A549 (cell line): Measurements from ENCODE around the gene U2AF1L4. TPM values are rescaled to one million over a fixed set of nuclear protein-coding genes. Genes with fewer than 3 reads are reported as not detected.
A peak's percentile ranks its signal among the peaks of the same experiment; 100 is the strongest.

Experiments used
- ATAC-seq, 2 experiments: fragments of 200-7000 bp in 1 of 2; fragments of >200 bp in 1 of 2; cut with Nextera tagmentation in 1 of 2; cut with Tn5 transposase in 1 of 2; 3 replicates each; pipeline versions ENCODE4 v1.8.0 to v1.9.1; 2018 to 2020; ENCODE audit warnings: mild to moderate bottlenecking in 1 of 2, moderate library complexity in 1 of 2
- CTCF ChIA-PET: fragments of 300-600 bp; sonication (Branson Sonifier 250); formaldehyde crosslinking; extraction: SDS; loops from one replicate; lab custom pipeline; 2021; ENCODE audit warnings: antibody characterized with exemption, inconsistent platforms; lab: Yijun Ruan, JAX
- POLR2A ChIA-PET: fragments of 350-600 bp; formaldehyde crosslinking; extraction: SDS; loops from one replicate; lab custom pipeline; 2021; ENCODE audit warnings: antibody characterized with exemption, inconsistent platforms; lab: Yijun Ruan, JAX
- DNase-seq, 2 experiments: peaks; one replicate each; pipeline versions ENCODE4 v3.0.0 to v3.0.0-alpha.2; 2011 to 2016; ENCODE audit warnings: low read depth in 1 of 2, low spot score in 1 of 2
- FAIRE-seq: peaks from 2 replicates; lab custom pipeline; 2011; peaks lifted over from hg19 to GRCh38; lab: Jason Lieb, UNC
- H3K27ac ChIP-seq, 2 experiments: fragments of >200 bp; sonication (Bioruptor Twin); formaldehyde crosslinking; 3 replicates each; pipeline ENCODE4 v1.5.1; 2016 to 2017
- H3K4me1 ChIP-seq: fragments of >200 bp; sonication (Bioruptor Twin); formaldehyde crosslinking; 3 replicates; pipeline ENCODE4 v1.6.1; 2016
- H3K4me2 ChIP-seq: fragments of >200 bp; sonication (Bioruptor Twin); formaldehyde crosslinking; 3 replicates; pipeline ENCODE4 v1.6.1; 2016
- H3K4me3 ChIP-seq: fragments of >200 bp; sonication (Bioruptor Twin); formaldehyde crosslinking; 3 replicates; pipeline ENCODE4 v1.5.1; 2016
- H3K9me3 ChIP-seq: fragments of >200 bp; sonication (Bioruptor Twin); formaldehyde crosslinking; 3 replicates; pipeline ENCODE4 v1.6.1; 2016
- ATOH8 ChIP-seq: fragments of 250-450 bp; sonication (Bioruptor Pico); IDR thresholded peaks from 2 replicates; pipeline ENCODE4 v1.5.0; 2020; ENCODE audit warnings: low read depth, mild to moderate bottlenecking, moderate library complexity
- BHLHE40 ChIP-seq: IDR thresholded peaks from 2 replicates; pipeline ENCODE4 v1.6.1; 2012; ENCODE audit warnings: low read depth, low read length, inconsistent platforms
- CBX8 ChIP-seq: fragments of 200-600 bp; sonication (generic); IDR thresholded peaks from 2 replicates; pipeline ENCODE4 v1.6.1; 2016
- CEBPB ChIP-seq, 2 experiments: fragments of >200 bp in 1 of 2; sonication (Bioruptor Twin) in 1 of 2; formaldehyde crosslinking in 1 of 2; IDR thresholded peaks; 2 replicates each; pipeline ENCODE4 v1.6.1; 2012 to 2016
- CHD2 ChIP-seq: fragments of 150-350 bp; IDR thresholded peaks from 2 replicates; pipeline ENCODE4 v1.6.1; 2014; ENCODE audit warnings: low read length; ENCODE audit not compliant: partially characterized antibody
- CHD4 ChIP-seq: fragments of 200-600 bp; sonication (generic); IDR thresholded peaks from 2 replicates; pipeline ENCODE4 v1.6.1; 2016; ENCODE audit warnings: antibody characterized with exemption, mild to moderate bottlenecking, borderline replicate concordance
- E2F6 ChIP-seq: IDR thresholded peaks from 2 replicates; pipeline ENCODE4 v1.6.1; 2012; ENCODE audit warnings: low read depth, borderline replicate concordance
- EP300 ChIP-seq, 2 experiments: fragments of >200 bp; sonication (Bioruptor Twin); formaldehyde crosslinking; IDR thresholded peaks; 2 replicates in 1 of 2; 3 replicates in 1 of 2; pipeline ENCODE4 v1.6.1; 2016 to 2017
- HDAC2 ChIP-seq: fragments of 200-600 bp; sonication (generic); IDR thresholded peaks from 2 replicates; pipeline ENCODE4 v1.6.1; 2016
- HEYL ChIP-seq: fragments of 250-450 bp; sonication (Bioruptor Pico); IDR thresholded peaks from 2 replicates; pipeline ENCODE4 v1.8.0; 2021; ENCODE audit warnings: mild to moderate bottlenecking, moderate library complexity
- HOXB5 ChIP-seq: fragments of 250-450 bp; sonication (Bioruptor Pico); IDR thresholded peaks from 2 replicates; pipeline ENCODE4 v1.5.0; 2020; ENCODE audit warnings: mild to moderate bottlenecking, moderate library complexity
- JUN ChIP-seq, 2 experiments: fragments of >200 bp; sonication (Bioruptor Twin); formaldehyde crosslinking; IDR thresholded peaks; 2 replicates in 1 of 2; 3 replicates in 1 of 2; pipeline ENCODE4 v1.6.1; 2016 to 2017
- KDM1A ChIP-seq: fragments of 200-600 bp; sonication (generic); IDR thresholded peaks from 2 replicates; pipeline ENCODE4 v1.6.1; 2016; ENCODE audit warnings: low read depth, mild to moderate bottlenecking
- MAZ ChIP-seq: fragments of 150-350 bp; IDR thresholded peaks from 2 replicates; pipeline ENCODE4 v1.6.1; 2014; ENCODE audit warnings: antibody characterized with exemption, low read depth, low read length, borderline replicate concordance
- NR3C1 ChIP-seq: fragments of >200 bp; sonication (Bioruptor Twin); formaldehyde crosslinking; IDR thresholded peaks from 3 replicates; pipeline ENCODE4 v1.6.1; 2017
- PHF8 ChIP-seq: fragments of 200-600 bp; sonication (generic); IDR thresholded peaks from 2 replicates; pipeline ENCODE4 v1.6.1; 2016; ENCODE audit warnings: low read depth, mild to moderate bottlenecking, antibody characterized with exemption, moderate library complexity, borderline replicate concordance
- POLR2AphosphoS2 ChIP-seq: conservative IDR thresholded peaks from 2 replicates; pipeline ENCODE4 v1.6.1; 2012; ENCODE audit warnings: low read length, improper control_type of control experiment, inconsistent platforms
- RAD21 ChIP-seq, 2 experiments: fragments of >200 bp in 1 of 2; sonication (Bioruptor Twin) in 1 of 2; formaldehyde crosslinking in 1 of 2; IDR thresholded peaks in 1 of 2; conservative IDR thresholded peaks in 1 of 2; 2 replicates in 1 of 2; 3 replicates in 1 of 2; pipeline ENCODE4 v1.6.1; 2012 to 2018; ENCODE audit warnings: inconsistent platforms in 1 of 2
- REST ChIP-seq: fragments of 200-600 bp; sonication (generic); IDR thresholded peaks from 2 replicates; pipeline ENCODE4 v1.6.1; 2016; ENCODE audit warnings: antibody characterized with exemption, mild to moderate bottlenecking, moderate library complexity
- RFX5 ChIP-seq: fragments of 450-650 bp; IDR thresholded peaks from 2 replicates; pipeline ENCODE4 v1.7.1; 2014; ENCODE audit warnings: antibody characterized with exemption, mild to moderate bottlenecking, moderate library complexity
- SMC3 ChIP-seq: fragments of >200 bp; sonication (Bioruptor Twin); formaldehyde crosslinking; IDR thresholded peaks from 3 replicates; pipeline ENCODE4 v1.6.1; 2018; ENCODE audit warnings: inconsistent platforms
- USF2 ChIP-seq: fragments of 450-650 bp; IDR thresholded peaks from 2 replicates; pipeline ENCODE4 v1.6.1; 2014; ENCODE audit warnings: antibody characterized with exemption
- ZFP36 ChIP-seq: fragments of 450-650 bp; IDR thresholded peaks from 2 replicates; pipeline ENCODE4 v1.6.1; 2014; ENCODE audit warnings: borderline replicate concordance; ENCODE audit not compliant: partially characterized antibody
- ZNF302 ChIP-seq: fragments of 250-450 bp; sonication (Bioruptor Pico); IDR thresholded peaks from 2 replicates; pipeline ENCODE4 v1.9.0; 2021; ENCODE audit warnings: inconsistent platforms, mild to moderate bottlenecking, moderate library complexity
- ZSCAN20 ChIP-seq: fragments of 250-450 bp; sonication (Bioruptor Pico); IDR thresholded peaks from 2 replicates; pipeline ENCODE4 v1.8.0; 2022; ENCODE audit warnings: mild to moderate bottlenecking, moderate library complexity
- WGBS: methylation state at CpG from one replicate; pipeline ENCODE4 v1.1.6; 2017; ENCODE audit errors: missing lambda C conversion rate; 5-methylcytosine and 5-hydroxymethylcytosine counted together
- polyA plus RNA-seq, 4 experiments: library from polyadenylated mRNA; depleted of rRNA in 3 of 4; stranded (reverse); fragments of >200 nt; fragmentation: RNase III in 1 of 4; extraction: RNeasy Plus Mini Kit Qiagen cat#74134 plus additional on column Dnase treatment in 1 of 4; gene quantifications; 2 replicates in 3 of 4; 3 replicates in 1 of 4; pipeline ENCODE4 v1.2.3, GENCODE V29; 2011 to 2017

The U2AF1L4 gene
- polyA plus RNA-seq, 2 of the 4 experiments (the other 2 are of a cell fraction) = 41.1 to 42.8 TPM

GRCh38 chr19:35746531-35746930, 1.3 kb upstream of the U2AF1L4 start:
- TF ChIP-seq MAZ (no peak), CEBPB (IDR thresholded peaks at IDR 0.05) (no peak), PHF8 (no peak), BHLHE40 (no peak), CHD4 (no peak), ZNF302 (no peak), HEYL (CRISPR knock-in tag) (no peak), CHD2 (no peak), CBX8 (no peak)
- TF ChIP-seq, all 56 proteins: peak for 0
- 78% methylated on average over 5 of the region's 5 CpGs for WGBS
- POLR2A ChIA-PET = no interaction called here
- H3K4me1 ChIP-seq = peaks cover 29% of the 10 kb centered on the region
- H3K4me3 ChIP-seq = peak overlapping the region; percentile 79
- no peak for DNase-seq
- no peak for ATAC-seq
- no peaks in the 10 kb centered on the region for H3K9me3 ChIP-seq
- CTCF ChIA-PET = interaction anchor here (0.8 to 3.8 kb wide), 6 partner anchors 9 to 185 kb away, joined by 3 to 29 read pairs (median 8); no protein-coding TSS in a partner anchor
- FAIRE-seq = no peak
- H3K27ac ChIP-seq = peak overlapping the region in 1 of 2 experiments; percentile 93; a peak in 3 of 6 replicates
- peak overlapping the region; percentile 83 for H3K4me2 ChIP-seq

- no peak for TF ChIP-seq NR3C1
- no peak for TF ChIP-seq POLR2AphosphoS2
- no peak for TF ChIP-seq ZSCAN20 (CRISPR knock-in tag)
- TF ChIP-seq SMC3 = no peak
- no peak for TF ChIP-seq HEYL (CRISPR knock-in tag)
- no peak for TF ChIP-seq ZFP36
- TF ChIP-seq CBX8 = no peak
- no peak for TF ChIP-seq CEBPB (IDR thresholded peaks at IDR 0.05)
- no peak for TF ChIP-seq USF2
- Histone ChIP-seq H3K4me3 (peak overlapping the region; percentile 79), H3K27ac (peak overlapping the region; percentile 93 to 97), H3K4me1 (peaks cover 34% of the 10 kb centered on the region), H3K9me3 (no peaks in the 10 kb centered on the region), H3K4me2 (peak overlapping the region; percentile 83)
- POLR2A ChIA-PET = interaction anchor here (0.8 to 1.5 kb wide), 10 partner anchors 11 to 746 kb away, joined by 3 to 10 read pairs (median 4); partner anchors contain the start of genes COX6B1, GRAMD1A and PROSER3
- ATAC-seq (no peak), DNase-seq (no peak), FAIRE-seq (no peak)
- CTCF ChIA-PET = interaction anchor here (0.5 to 3.8 kb wide), 13 partner anchors 9 to 197 kb away, joined by 3 to 29 read pairs (median 5); no protein-coding TSS in a partner anchor
- WGBS = 14% methylated on average over 4 of the region's 4 CpGs
Measured at GRCh38 chr19:35746087-35746462, 857 bp upstream of the U2AF1L4 start.

- Histone ChIP-seq H3K4me1 (peaks cover 40% of the 10 kb centered on the region), H3K9me3 (no peaks in the 10 kb centered on the region), H3K4me3 (peak overlapping the region; percentile 79), H3K27ac (peak overlapping the region; percentile 93 to 97), H3K4me2 (peak overlapping the region; percentile 80)
- DNase-seq (peak; percentile 98 to 99), ATAC-seq (peak; percentile 60 to 72), FAIRE-seq (peak; percentile 92)
- 10% methylated on average over 41 of the region's 41 CpGs for WGBS
- ChIA-PET CTCF (interaction anchor here (0.6 to 3.8 kb wide), 30 partner anchors 8 to 309 kb away, joined by 3 to 29 read pairs (median 4); partner anchors contain the start of gene THAP8), POLR2A (interaction anchor here (0.6 to 1.7 kb wide), 18 partner anchors 10 to 744 kb away, joined by 3 to 10 read pairs (median 4); partner anchors contain the start of genes COX6B1, GRAMD1A, POLR2I and PROSER3)
- TF ChIP-seq SMC3 (peak; percentile 52; the same call in 2 of the 3 replicates), ZFP36 (peak; percentile 8), HOXB5 (CRISPR knock-in tag) (no peak), REST (peak; percentile 29; the same call in 1 of the 2 replicates), HDAC2 (no peak), KDM1A (no peak), JUN (IDR thresholded peaks at IDR 0.05) (peak; percentile 94 to 97), BHLHE40 (no peak), RAD21 (conservative IDR thresholded peaks at IDR 0.05 in 1 of 2, IDR thresholded peaks at IDR 0.05 in 1 of 2) (no peak), EP300 (IDR thresholded peaks at IDR 0.05) (no peak), RFX5 (0 out of 2 replicates have a peak, but pooled peaks have one; percentile 36), ATOH8 (CRISPR knock-in tag) (no peak), E2F6 (peak; percentile 92; the same call in 1 of the 2 replicates)
Measured at GRCh38 chr19:35744430-35745327, 539 bp downstream of the U2AF1L4 start.
